GM12874 (cell line): ENCODE measurements around the gene STARD9.

Source experiments
- CTCF ChIP-seq: IDR thresholded peaks from 2 replicates; pipeline ENCODE4 v1.5.1; 2011; ENCODE audit warnings: low read depth, mild to moderate bottlenecking, control low read depth, low read length, moderate library complexity; ENCODE audit not compliant: insufficient read depth

The STARD9 gene

DNA sequence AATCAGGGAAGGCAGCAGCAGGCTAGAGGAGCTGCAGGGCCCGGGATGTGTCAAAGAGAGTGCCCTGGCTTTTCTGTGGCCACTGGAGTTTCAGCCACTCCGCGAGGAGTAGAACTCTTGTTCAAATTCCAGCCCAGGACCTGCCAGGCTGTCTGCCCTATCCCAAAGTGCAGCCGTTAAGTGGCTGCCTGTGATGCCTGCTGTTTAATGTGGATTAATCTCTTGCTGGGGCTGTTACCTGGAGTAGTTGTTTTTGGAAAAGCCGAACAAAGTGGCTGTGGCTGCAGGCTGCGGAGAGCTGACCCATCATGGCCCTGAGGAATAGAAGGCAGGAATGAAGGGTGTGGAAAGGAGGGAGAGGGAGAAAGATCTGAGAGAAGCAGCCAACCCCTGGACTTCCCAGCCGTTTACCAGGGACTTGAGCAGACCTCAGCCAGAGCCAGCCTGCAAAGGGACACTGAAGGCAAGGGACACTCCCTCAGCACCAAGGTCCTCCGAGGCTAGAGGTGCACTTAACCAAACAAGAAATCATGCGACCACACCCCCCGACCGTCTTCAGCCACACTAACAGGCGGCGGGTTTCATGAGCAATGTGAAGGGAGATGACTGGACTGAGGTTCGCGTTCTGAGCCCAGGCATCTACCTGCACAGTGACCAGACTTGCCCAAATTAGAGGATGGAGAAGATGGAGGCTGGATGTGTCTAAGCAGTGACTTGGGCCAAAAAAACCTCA, 156.9 kb downstream of the STARD9 start:
- TF ChIP-seq CTCF = no peak

GRCh38 chr15:42733027-42733426, 157.6 kb downstream of the STARD9 start:
- no peak for TF ChIP-seq CTCF

GRCh38 chr15:42734076-42734672, 158.8 kb downstream of the STARD9 start:
- no peak for TF ChIP-seq CTCF

GRCh38 chr15:42735382-42736165, 160.2 kb downstream of the STARD9 start:
- no peak for TF ChIP-seq CTCF

DNA sequence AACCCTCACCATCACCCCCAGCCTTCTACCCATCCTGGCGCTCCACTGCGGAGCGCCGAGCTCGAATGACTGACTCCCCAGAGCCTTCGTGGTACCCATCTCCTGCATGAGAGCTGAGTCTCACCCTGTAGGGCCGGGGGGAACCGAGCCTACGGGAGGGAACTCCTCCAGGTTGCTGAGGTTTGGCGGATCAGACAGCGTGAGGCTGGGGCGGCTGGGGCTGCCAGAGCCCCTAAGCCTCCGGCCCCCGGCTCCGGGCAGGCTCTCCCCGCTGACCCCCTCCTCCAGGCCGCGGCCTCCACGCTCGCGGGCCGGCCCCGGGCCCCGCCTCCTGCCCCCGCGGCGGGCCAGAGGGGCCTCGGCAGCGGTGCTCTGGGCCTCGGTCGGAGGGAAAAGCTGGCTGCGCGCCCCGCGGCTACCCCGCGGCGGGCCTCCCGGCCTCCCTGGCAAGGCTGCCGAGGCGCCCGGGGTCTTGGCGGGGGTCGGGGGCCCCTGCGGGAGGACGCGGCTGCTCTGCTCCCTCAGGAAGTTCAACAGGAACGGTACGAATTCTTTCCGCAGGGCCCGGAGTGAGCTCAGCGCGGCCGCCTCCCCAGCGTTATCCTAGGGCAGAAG, 160.9 kb downstream of the STARD9 start:
- TF ChIP-seq CTCF = no peak

- TF ChIP-seq CTCF = no peak
These were observed 161.6 kb downstream of the STARD9 start, which contains the start of gene CDAN1 for GRCh38 chr15:42736793-42737528. CDAN1 (minus strand) TSS chr15:42737128; CDS start chr15:42737102, 26 bp downstream.
